GM23338 (cell line): Measurements from ENCODE around the gene SYNPO.

Experiments
- CTCF ChIP-seq, 2 experiments: fragments of 200-600 bp in 1 of 2; sonication (generic) in 1 of 2; conservative IDR thresholded peaks; 2 replicates each; pipeline versions ENCODE4 v1.5.1 to v1.6.1; 2016 to 2017; ENCODE audit warnings: antibody characterized with exemption in 2 of 2, low read depth in 2 of 2, mild to moderate bottlenecking in 2 of 2, moderate library complexity in 1 of 2
- EZH2 ChIP-seq: fragments of 200-600 bp; sonication (generic); IDR thresholded peaks from one replicate; pipeline ENCODE4 v1.8.0; 2017; ENCODE audit warnings: antibody characterized with exemption, mild to moderate bottlenecking, low read depth; ENCODE audit not compliant: unreplicated experiment
- EZH2phosphoT487 ChIP-seq: fragments of 200-600 bp; sonication (generic); IDR thresholded peaks from one replicate; pipeline ENCODE4 v1.8.1; 2018; ENCODE audit warnings: antibody characterized with exemption; ENCODE audit not compliant: unreplicated experiment
- POLR2AphosphoS5 ChIP-seq: IDR thresholded peaks from 2 replicates; pipeline ENCODE4 v1.6.1; 2016; ENCODE audit warnings: antibody characterized with exemption, low read depth
- ZNF114 ChIP-seq: fragments of 250-450 bp; sonication (Bioruptor Pico); IDR thresholded peaks from 2 replicates; pipeline ENCODE4 v1.5.0; 2020; ENCODE audit warnings: mild to moderate bottlenecking, moderate library complexity

- TF ChIP-seq POLR2AphosphoS5 (no peak), EZH2phosphoT487 (no peak), CTCF (conservative IDR thresholded peaks at IDR 0.05; ENCODE audit: low read depth in 2 of 2) (no peak), EZH2 (no peak), ZNF114 (CRISPR knock-in tag) (no peak)
Observed at GRCh38 chr5:150650021-150651006, 9.9 kb downstream of the SYNPO start.
